ENCODE data around the gene OR7E24. TPM values are rescaled to one million over a fixed set of nuclear protein-coding genes. Genes with fewer than 3 reads are reported as not detected.

OR7E24 gene
- not detected in 2 replicates for polyA plus RNA-seq (2011; rRNA removed)
- polyA plus RNA-seq (2012; cell fraction: cytosol; rRNA removed) = not detected in 2 replicates
- polyA plus RNA-seq (2012; cell fraction: nucleus; rRNA removed) = not detected in 2 replicates
- polyA plus RNA-seq (2017; fragmentation: RNase III; extraction: RNeasy Plus Mini Kit Qiagen cat#74134 plus additional on column Dnase treatment) = not detected in 3 replicates
- not detected in 2 replicates for polyA minus RNA-seq (2011; rRNA and poly(A)+ RNA removed)

DNA sequence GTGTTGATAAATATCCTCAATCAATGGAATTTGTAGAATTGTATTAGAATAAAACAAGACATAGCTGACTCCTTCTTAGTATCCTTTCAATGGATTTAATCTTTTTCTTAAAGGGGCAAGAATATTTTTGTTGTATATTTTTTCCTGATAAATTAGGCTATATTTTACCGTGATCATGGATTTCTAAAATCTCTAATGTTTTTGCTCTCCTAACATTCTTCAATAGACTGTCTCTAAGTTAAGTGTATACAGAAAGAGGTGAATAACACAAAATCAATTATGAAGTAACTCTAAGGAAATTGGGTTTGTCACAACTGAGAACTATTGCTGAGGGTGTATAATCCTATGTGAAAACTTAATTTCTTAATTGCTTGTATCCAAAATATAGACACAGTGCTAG, at the start of gene OR7E24:
Gene OR7E24, plus strand, starts transcription at position 301 of the 400 bp plus-strand sequence. CDS start 114 bp downstream, outside the sequence.
- WGBS (ENCODE audit: missing lambda C conversion rate) = 2% methylated on average over 1 of the region's 1 CpG
- ChIA-PET CTCF (no interaction called here), POLR2A (no interaction called here)
- TF ChIP-seq ZFP36 (IDR thresholded peaks at IDR 0.05; ENCODE audit: borderline replicate concordance, partially characterized antibody) (no peak), FOXS1 (CRISPR knock-in tag; IDR thresholded peaks at IDR 0.05) (no peak), TFCP2L1 (CRISPR knock-in tag; IDR thresholded peaks at IDR 0.05) (no peak), RNF2 (IDR thresholded peaks at IDR 0.05; ENCODE audit: borderline replicate concordance, low read depth) (no peak), ZSCAN20 (CRISPR knock-in tag; IDR thresholded peaks at IDR 0.05) (no peak), CBX8 (IDR thresholded peaks at IDR 0.05) (no peak), NR3C1 (IDR thresholded peaks at IDR 0.05) (no peak), HEYL (CRISPR knock-in tag; IDR thresholded peaks at IDR 0.05) (no peak), MAFK (IDR thresholded peaks at IDR 0.05; ENCODE audit: partially characterized antibody) (no peak), HOXA7 (CRISPR knock-in tag; IDR thresholded peaks at IDR 0.05) (no peak), JUN (IDR thresholded peaks at IDR 0.05) (no peak), POLR2AphosphoS2 (conservative IDR thresholded peaks at IDR 0.05; ENCODE audit: low read length) (no peak), TP53 (CRISPR knock-in tag; IDR thresholded peaks at IDR 0.05) (no peak), EP300 (IDR thresholded peaks at IDR 0.05) (no peak), NPAS2 (CRISPR knock-in tag; IDR thresholded peaks at IDR 0.05; ENCODE audit: borderline replicate concordance) (no peak)
- TF ChIP-seq, protein P1, sequence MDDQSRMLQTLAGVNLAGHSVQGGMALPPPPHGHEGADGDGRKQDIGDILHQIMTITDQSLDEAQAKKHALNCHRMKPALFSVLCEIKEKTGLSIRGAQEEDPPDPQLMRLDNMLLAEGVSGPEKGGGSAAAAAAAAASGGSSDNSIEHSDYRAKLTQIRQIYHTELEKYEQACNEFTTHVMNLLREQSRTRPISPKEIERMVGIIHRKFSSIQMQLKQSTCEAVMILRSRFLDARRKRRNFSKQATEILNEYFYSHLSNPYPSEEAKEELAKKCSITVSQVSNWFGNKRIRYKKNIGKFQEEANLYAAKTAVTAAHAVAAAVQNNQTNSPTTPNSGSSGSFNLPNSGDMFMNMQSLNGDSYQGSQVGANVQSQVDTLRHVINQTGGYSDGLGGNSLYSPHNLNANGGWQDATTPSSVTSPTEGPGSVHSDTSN (IDR thresholded peaks at IDR 0.05) = no peak
- ATAC-seq (no peak), FAIRE-seq (no peak), DNase-seq (ENCODE audit: low read depth in 1 of 2, low spot score in 1 of 2) (no peak)
- H3K4me2 ChIP-seq = no peak within 1 kb of the TSS
- H3K27ac ChIP-seq = no peak within 1 kb of the TSS
- no peaks in the 10 kb centered on the region for H3K9me3 ChIP-seq
- H3K4me1 ChIP-seq = no peaks in the 10 kb centered on the region
- no peak within 1 kb of the TSS for H3K4me3 ChIP-seq

DNA sequence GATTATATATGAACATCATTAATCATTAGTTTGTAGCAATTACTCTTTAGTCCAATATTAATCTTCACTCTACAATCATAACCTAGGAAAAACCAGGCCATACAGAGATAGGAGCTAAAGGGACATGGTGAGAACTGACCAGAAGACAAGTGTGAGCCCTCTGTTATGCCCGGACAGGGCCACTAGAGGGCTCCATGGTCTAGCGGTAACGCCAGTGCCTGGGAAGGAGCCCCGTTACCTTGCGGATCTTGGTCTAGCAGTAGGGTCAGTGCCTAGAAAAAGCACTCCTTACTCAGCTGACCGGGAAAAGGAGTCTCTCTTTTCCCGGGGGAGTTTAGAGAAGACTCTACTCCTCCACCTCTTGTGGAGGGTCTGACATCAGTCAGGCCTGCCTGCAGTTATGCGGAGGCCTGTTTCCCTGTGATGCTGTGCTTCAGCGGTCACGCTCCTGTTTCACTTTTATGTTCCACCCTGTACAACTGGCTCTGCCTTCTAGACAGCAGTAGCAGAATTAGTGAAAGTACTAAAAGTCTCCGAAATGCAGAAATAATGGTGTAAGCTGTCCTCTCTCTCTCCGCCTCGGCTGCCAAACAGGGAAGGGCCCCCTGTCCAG, 45.1 kb upstream of the OR7E24 start:
- ChIA-PET POLR2A (no interaction called here), CTCF (interaction anchor here (0.9 kb wide), 1 partner anchor 590 kb away, joined by 4 read pairs; no protein-coding TSS in a partner anchor)
- H3K4me2 ChIP-seq = no peak overlapping the region
- TF ChIP-seq TFCP2L1 (CRISPR knock-in tag; IDR thresholded peaks at IDR 0.05) (no peak), MYC (IDR thresholded peaks at IDR 0.05; ENCODE audit: borderline replicate concordance, low read length) (no peak), SMC3 (IDR thresholded peaks at IDR 0.05) (peak; percentile 31; the same call in 1 of the 3 replicates), RAD21 (conservative IDR thresholded peaks at IDR 0.05 in 1 of 2, IDR thresholded peaks at IDR 0.05 in 1 of 2) (peak; percentile 50 to 64; a peak in 3 of 5 replicates), EHMT2 (IDR thresholded peaks at IDR 0.05; ENCODE audit: low read depth) (no peak)
- TF ChIP-seq, protein P2, sequence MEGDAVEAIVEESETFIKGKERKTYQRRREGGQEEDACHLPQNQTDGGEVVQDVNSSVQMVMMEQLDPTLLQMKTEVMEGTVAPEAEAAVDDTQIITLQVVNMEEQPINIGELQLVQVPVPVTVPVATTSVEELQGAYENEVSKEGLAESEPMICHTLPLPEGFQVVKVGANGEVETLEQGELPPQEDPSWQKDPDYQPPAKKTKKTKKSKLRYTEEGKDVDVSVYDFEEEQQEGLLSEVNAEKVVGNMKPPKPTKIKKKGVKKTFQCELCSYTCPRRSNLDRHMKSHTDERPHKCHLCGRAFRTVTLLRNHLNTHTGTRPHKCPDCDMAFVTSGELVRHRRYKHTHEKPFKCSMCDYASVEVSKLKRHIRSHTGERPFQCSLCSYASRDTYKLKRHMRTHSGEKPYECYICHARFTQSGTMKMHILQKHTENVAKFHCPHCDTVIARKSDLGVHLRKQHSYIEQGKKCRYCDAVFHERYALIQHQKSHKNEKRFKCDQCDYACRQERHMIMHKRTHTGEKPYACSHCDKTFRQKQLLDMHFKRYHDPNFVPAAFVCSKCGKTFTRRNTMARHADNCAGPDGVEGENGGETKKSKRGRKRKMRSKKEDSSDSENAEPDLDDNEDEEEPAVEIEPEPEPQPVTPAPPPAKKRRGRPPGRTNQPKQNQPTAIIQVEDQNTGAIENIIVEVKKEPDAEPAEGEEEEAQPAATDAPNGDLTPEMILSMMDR (IDR thresholded peaks at IDR 0.05) = peak; percentile 36
- FAIRE-seq = no peak
- H3K4me3 ChIP-seq = no peak overlapping the region
- WGBS (ENCODE audit: missing lambda C conversion rate) = 60% methylated on average over 8 of the region's 13 CpGs
- H3K27ac ChIP-seq = no peak overlapping the region
- no peak for ATAC-seq
- no peaks in the 10 kb centered on the region for H3K4me1 ChIP-seq
- H3K9me3 ChIP-seq = no peaks in the 10 kb centered on the region; the same call in 2 of the 3 replicates
- DNase-seq (ENCODE audit: low read depth in 1 of 2, low spot score in 1 of 2) = peak; percentile 1 to 32

DNA sequence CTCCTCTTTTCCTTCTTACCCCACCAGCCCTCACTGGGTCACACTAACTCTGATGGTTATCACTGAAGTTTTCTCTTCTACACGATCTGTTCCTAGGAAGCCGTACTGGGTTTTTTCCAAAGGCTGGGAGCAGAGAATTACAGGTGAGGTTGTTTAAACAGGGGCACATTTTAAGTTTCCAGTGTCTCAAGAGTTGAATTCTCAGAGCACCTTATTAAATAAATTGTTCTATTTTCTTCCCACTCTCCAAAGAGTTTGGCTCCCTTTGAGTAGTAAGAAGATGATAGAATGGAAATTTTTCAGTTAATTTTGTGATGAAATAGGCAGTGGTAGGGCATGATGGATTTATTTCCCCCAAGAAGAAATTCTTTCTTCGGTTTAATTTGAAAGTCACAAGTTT, 31.2 kb upstream of the OR7E24 start, which contains the start of gene OR7D4:
Gene OR7D4, minus strand, starts transcription at position 101 of the 400 bp plus-strand sequence. CDS start 4,752 bp downstream, outside the sequence.
- ATAC-seq = no peak
- Histone ChIP-seq H3K4me1 (no peaks in the 10 kb centered on the region), H3K9me3 (no peaks in the 10 kb centered on the region; the same call in 2 of the 3 replicates), H3K4me3 (no peak within 1 kb of the TSS), H3K27ac (no peak within 1 kb of the TSS), H3K4me2 (no peak within 1 kb of the TSS)
- ChIA-PET CTCF (no interaction called here), POLR2A (no interaction called here)
- no peak for DNase-seq (ENCODE audit: low read depth in 1 of 2, low spot score in 1 of 2)
- TF ChIP-seq, protein P3, sequence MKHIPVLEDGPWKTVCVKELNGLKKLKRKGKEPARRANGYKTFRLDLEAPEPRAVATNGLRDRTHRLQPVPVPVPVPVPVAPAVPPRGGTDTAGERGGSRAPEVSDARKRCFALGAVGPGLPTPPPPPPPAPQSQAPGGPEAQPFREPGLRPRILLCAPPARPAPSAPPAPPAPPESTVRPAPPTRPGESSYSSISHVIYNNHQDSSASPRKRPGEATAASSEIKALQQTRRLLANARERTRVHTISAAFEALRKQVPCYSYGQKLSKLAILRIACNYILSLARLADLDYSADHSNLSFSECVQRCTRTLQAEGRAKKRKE (CRISPR knock-in tag; IDR thresholded peaks at IDR 0.05; ENCODE audit: low read depth) = no peak
- TF ChIP-seq POLR2A (IDR thresholded peaks at IDR 0.05; ENCODE audit: low read length) (no peak), EHMT2 (IDR thresholded peaks at IDR 0.05; ENCODE audit: low read depth) (no peak)
- no peak for FAIRE-seq
- 8% methylated on average over 3 of the region's 3 CpGs for WGBS (ENCODE audit: missing lambda C conversion rate)

All from A549 (cell line).